G401 (cell line): ENCODE results near the gene STARD8. TPM values are rescaled to one million over a fixed set of nuclear protein-coding genes. Genes with fewer than 3 reads are reported as not detected.
"Not testable (repeated sequence)": the region's sequence is repeated elsewhere in the genome, so short reads cannot be mapped to it uniquely, and the experiment has no call there.

Experiments
- DNase-seq: peaks from one replicate; pipeline ENCODE4 v3.0.0-alpha.2; 2015; ENCODE audit warnings: low spot score
- in situ Hi-C: cut with HindIII; loops from 2 replicates; pipeline ENCODE4 v1.10.0; 2016; ENCODE audit warnings: low sequenced_read_pairs, mixed read lengths
- total RNA-seq: library from RNA; depleted of rRNA; stranded (reverse); fragments of >200 nt; shearing (Covaris generic); gene quantifications from 2 replicates; pipeline ENCODE4 v1.2.3, GENCODE V29; 2014

The STARD8 gene
- total RNA-seq, 1 experiment from 2014 or later = 0.98 TPM

DNA sequence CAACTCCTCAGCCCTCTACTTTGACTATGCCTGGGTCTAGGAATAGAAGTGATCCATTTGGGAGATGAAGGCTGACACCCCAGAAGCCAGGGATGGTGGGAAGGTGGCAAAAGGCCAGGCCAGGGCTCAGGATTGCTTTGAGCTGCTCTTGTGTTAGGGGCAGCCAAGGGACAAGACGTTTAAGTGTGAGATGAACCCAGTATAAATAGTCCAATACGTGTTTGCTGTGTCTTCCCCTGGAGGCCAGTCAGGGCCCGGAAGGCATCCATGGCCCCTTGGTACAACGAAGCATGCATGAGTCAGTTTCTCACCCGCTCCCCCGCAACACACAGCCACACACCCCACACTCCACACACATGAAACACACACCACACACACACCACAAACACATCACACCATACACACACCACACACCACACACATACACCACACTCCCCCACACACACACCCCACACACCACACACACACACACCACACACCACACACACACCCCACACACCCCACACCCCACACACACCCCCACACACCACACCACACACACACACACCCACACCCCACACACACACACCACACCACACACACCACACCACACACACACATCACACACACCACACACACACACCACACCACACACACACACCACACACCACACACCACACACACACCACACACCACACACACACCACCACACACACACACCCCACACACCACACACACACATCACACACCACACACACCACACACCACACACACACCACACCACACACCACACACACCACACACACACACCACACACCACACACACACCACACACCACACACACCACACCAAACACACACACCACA is 5.1 kb downstream of the STARD8 start:
- no peak for DNase-seq
- in situ Hi-C loops = no loop called here

DNA sequence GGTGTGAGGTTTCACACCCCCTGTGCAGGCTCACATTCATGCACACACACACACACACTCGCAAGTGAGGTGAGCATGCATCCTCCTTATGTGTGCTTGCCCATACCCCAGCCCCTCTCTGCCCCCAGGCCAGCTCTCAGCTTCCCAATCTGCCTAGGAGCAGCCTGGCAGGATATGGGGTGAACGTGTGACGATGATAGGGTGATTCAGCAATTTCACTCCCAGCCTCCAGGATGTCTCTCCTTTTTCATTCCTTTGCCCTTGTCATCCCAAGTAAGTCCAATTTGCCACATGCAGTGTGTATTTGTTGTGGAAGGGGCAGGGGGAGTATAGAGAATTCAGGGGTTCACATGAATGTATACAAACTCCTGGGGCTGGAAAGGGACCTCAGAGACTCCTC is 7.2 kb downstream of the STARD8 start:
- in situ Hi-C loops = no loop called here
- no peak for DNase-seq

DNA sequence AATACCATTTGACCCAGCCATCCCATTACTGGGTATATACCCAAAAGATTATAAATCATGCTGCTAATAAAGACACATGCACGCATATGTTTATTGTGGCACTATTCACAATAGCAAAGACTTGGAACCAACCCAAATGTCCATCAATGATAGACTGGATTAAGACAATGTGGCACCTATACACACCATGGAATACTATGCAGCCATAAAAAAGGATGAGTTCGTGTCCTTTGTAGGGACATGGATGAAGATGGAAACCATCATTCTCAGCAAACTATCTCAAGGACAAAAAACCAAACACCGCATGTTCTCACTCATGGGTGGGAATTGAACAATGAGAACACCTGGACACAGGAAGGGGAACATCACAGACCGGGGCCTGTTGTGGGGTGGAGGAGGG is 9.0 kb downstream of the STARD8 start:
- DNase-seq, in situ Hi-C loops: not testable (repeated sequence)

DNA sequence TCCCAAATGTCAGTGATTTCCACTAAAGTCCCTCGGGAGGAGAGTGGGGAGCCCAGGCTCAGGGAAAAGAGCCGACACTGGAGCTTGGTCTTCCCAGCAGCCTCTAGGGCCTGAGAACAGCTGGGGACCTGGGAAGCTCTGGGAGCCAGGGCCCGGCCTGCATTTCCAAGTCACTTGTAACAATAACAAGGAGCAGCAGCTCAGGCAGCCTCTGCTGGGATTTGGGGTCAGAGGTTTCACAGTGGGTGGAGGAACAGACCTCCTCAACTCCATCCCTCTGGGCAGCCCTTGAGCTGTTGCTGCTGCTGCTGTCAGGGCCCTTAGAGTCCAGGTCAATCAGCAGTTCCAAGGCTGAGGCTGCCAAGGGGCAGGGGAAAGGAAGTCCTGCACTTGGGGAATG is 11.1 kb downstream of the STARD8 start:
- no peak for DNase-seq
- in situ Hi-C loops = no loop called here

DNA sequence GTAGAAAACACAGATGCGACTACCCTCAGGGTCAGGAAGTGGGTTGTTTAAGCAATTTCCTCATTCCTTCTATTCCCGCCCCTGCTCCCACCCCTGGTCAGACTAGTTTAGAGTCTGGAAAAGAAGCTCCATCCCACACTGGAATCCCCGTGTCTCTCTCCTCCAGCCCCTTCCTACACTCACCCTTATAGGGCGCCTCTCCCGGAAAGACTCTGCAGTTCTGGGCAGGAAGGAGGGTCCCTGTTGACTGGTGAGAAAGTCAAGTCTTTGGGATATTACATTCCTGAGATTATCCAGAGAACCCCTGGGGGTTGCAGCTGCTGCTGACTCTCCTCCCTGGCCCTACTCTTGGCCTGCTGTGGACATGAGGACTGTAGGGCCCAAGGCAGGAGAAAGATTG is 11.9 kb downstream of the STARD8 start:
- in situ Hi-C loops = no loop called here
- no peak for DNase-seq

DNA sequence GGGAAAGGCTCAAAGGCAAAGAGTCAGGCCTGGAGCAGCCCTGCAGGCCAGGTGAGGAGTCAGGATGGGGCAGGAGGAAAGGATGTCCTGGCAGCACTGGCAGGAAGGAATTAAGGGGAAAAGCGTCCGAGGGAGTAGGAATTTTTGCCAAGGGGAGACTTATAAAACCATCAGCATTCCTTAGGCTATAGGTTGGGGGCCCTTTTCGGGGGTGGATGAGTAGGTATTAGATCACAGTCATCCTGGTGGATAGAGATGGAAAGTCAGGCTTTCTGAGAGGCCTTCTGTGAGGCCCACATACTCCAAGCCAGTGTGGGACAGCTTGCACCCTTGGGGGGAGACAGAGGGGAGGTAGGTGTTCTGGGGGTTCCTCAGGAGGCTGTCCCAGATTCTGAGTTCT is 12.3 kb downstream of the STARD8 start:
- in situ Hi-C loops = no loop called here
- no peak for DNase-seq

DNA sequence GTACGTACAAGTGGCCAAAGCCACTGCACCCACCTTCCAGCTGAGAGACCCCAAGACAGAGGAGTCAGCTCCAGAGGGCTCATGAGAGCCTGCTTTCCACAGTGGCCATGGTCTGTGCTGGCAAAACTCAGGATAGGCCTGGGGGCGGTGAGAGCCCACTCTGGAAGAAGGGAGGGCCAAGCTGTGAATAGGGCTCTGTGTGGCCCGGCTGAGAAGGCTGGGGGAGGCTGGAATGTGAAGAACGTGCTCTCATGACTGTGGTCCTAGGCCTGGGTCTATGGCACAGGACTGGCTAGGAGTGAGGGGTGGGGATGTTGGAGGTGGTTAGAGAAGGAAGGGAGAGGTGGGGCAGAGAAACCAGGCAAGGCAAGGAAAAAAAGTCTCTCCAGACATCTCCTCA is 13.3 kb downstream of the STARD8 start:
- no peak for DNase-seq
- in situ Hi-C loops = no loop called here

DNA sequence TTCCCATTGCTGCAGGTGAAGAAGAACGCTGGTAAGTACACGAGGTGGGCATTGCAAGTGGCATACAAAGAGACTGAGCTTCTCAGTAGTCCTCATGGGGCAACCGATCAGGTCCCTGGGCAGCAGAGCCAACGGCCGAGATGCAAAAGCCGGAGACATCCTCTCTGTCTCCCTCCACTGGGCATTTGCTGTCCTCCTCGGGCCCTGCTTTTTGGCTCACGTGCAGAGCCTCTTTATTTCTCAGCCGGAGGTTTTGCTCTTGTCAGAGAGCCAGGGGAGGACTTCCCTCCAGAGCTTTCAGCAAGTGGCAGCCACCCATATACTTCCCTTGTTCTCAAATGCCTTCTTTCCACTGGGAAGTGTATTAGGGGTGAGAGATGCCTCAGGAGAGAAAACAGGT is 18.0 kb downstream of the STARD8 start:
- in situ Hi-C loops = no loop called here
- no peak for DNase-seq

DNA sequence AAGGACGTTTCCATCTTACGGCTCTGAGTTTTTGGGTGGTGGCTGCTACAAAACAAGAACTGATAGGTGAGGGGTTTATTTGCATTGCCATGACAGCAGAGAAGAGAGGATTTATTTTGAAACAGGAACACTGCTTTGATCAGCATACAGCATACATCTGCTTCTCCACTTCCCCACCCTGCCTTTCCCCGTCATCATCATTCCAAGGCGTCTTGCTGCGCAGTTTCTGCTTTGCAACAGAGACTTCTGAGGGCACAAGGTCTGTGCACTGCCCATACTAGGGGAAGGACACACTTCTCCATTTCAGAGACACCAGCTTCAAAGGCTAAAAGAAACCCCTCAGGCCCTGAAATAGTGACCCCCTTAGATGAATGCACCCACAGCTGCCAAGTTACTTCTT is 19.1 kb downstream of the STARD8 start:
- in situ Hi-C loops = no loop called here
- DNase-seq = no peak

DNA sequence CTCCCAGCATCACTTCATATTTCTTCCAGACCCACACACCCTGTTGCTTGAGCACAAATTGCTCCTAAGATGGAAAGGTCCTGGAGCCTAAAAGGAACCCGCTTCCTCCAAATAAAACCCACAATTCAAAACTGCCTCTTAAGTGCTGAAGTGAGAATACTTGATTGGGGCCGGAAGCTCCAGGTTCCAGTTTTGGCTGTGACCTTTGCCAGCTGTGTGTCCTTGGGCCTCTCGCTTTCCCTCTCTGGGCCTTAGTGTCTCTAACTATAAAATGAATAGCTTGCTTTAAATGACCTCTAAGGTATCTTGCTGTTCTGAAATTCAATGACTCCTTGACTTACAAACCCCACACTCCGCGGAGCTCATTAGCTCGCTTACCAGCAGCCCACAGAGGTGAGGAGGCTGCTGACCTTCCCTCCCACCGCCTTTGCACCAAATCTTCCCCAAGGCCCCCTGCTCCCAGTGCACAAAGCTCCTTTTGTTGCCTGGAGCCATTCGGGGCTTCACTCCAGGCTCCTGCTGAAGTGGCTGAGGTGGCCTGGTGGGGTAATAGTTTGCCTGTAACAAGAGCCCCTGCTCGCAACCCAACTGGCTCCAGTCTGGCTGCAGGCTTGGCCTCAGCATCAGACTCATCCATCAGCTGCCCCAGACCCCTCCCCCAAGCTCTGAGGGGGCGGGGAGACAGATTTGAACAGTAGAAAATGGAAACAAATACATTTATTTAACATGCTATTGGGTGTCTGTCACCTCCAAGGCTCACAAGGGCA is 21.8 kb downstream of the STARD8 start:
- in situ Hi-C loops = no loop called here
- DNase-seq = no peak

DNA sequence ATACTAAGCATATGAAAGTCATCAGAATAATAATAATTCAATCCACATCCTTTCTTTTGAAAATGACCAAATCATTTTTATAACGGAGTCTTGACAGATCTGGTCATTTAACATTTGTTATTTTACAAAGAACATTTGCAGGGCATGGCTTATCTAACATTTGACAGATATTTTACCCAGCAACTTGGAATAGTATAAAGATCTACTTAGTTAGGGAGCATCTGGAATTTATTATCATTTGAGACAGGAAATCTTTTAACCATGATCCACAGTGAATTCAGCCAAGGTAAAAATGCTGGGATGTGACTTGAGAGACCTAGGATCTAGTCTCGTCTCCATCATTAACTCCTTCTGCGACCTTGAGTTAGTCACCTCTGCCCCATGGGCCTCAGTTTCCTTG is 22.4 kb downstream of the STARD8 start:
- no peak for DNase-seq
- in situ Hi-C loops = no loop called here

DNA sequence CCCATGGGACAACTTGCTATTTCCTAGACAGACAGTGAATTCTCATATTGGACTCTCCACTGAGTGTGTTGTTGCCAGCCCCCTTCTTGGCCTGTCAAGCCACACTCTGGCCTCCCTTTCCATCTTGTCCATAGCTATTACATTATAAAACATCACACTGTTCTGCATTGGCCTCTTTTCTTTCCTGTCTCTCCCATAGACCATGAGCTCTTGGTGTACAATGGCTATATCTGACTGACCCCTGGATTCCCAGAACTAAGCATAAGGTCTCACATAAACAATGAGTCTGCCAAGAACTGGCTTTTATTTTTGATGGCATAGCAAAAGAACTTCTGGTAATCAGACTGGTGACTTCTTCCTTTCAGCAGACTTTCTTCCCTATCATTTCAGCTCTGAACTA is 23.8 kb downstream of the STARD8 start:
- no peak for DNase-seq

DNA sequence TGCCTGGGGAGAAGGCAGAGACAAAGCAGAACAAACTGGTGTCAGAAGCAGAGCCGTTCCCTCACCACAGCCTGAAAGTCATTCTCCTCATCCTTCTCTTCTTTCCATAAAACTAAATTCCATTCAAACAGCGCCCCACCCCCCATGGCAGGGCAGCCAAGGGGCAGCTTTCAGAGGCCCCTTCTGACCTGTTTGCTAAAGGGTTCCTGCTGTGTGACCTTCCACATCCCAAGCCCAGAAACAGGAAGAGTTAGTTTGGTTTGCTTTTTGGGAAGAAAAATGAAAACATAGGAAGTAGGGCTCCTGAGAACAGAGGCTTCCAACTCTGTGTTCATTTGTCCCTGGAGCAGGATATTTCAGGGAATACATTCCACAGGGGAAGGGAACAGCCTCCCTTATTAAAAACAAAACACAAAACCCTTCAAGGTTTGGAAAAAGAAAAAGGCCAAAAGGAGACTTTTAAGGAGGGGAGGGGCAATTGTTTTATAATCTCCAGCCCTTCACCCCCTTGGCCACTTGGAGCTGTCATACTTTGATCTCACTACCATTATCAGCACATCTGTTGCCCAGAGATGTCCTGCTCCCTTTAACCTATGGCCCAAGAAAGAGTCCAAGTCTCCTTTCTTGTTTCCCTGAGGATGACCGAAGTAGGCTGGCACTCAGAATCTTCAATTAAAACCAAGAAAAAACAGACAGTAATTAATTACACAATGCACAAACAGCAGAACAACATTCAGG is 25.3 kb downstream of the STARD8 start:
- in situ Hi-C loops = no loop called here
- no peak for DNase-seq

More for the DNA sequence above, 23.8 kb downstream of the STARD8 start:
- in situ Hi-C loops = no loop called here

DNA sequence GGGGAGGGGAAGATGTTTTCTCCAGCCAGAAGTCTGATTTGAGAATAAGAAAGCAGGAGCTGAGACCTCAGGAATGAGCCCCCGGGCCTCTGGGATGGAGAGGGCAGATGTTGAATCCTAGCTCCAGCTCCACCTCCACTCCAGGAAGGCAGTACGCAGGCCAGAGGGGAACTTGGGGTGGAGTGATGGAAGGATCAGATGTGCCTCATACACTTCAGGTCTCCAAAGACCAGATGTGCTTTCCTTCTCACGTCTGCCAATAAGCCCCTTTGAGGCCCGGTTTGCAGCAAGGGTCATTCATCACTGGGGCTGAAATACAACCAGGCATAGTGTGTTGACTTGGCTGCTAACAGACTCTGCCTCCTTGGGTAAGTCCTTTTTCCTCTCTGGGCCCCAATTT is 28.1 kb downstream of the STARD8 start:
- in situ Hi-C loops = no loop called here
- no peak for DNase-seq

DNA sequence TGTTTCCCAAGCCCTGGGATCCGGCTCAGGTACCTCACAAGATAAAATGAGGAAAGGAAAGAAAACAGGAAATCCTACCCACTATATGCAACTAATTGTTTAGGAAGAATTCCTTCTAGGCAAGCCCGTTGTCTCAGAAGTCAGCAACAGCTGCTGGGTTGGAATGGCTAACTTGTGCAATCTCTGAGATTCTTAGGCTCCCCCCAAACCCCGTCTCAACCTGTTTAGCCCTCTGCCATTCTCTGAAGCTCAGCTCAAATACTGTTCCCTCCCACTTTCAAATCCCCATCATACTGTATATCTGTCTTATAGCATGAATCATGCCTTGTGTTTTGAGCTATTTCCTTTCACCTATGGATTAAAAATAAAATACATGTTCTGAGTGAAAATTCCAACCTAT is 28.9 kb downstream of the STARD8 start:
- in situ Hi-C loops = no loop called here
- no peak for DNase-seq

DNA sequence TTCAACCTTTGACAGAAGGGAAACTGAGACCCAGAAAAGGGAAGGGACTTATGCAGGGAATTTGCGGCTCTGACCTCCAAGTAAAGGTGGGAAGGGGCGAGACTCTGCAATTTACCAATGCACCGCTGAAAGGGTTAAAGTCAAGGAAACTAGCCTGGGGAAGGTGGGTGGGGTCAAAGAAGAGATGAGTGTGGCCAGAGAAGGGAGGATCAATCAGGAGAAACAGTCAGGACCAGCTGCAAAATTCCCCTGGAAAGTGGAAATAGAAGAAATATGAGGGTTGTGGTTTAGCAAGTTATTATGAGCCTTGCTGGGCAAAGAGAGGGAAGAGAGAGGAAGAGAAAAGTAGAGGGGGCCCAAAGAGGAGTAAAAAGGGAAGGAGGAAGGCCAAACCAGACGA is 30.5 kb downstream of the STARD8 start:
- in situ Hi-C loops = no loop called here

DNA sequence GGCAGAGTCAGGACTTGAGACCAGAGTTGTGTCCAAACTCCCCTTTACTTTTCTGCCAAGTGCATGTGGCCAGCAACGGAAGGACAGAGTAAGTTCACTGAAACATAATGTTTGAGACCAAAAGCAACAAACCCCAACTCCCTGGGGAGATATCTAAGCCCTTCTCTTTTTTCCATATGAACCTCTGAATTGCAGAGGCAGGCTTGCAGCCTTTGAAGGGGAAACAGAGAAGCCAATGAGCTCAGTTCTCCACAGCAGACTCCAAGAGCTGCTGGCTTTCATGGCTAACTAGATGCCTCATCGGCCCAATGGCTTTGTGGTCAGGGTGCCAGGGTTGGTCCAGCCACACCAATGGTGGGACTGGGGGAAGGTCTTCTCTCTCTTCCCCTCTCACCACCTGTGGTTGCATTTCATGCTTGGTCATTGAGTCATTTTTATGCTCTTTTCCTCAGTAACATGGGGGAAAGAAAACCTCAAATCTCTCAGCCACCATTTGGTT is 34.0 kb downstream of the STARD8 start:
- in situ Hi-C loops = no loop called here
- no peak for DNase-seq

More for the DNA sequence above, 30.5 kb downstream of the STARD8 start:
- DNase-seq = no peak

DNA sequence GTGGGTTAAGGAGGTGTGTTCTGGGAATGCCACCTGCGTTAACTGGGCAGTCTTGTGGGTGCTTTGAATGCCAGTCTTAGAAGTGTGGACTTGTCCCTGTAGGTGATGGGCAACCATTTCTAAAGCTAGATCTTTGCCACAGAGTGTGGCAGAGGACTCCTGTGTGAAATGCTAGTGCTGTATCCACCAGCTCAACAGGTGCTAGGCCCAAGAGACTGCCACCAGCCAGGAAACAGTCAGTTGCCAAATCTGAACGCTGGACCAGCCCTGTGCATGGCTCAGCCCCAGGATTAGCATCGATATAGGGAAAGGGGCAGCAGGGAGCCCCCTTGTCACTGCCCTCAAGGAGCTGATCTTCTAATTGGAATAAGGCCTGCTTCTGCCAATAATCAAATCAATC is 35.3 kb downstream of the STARD8 start:
- in situ Hi-C loops = no loop called here
- DNase-seq = no peak

DNA sequence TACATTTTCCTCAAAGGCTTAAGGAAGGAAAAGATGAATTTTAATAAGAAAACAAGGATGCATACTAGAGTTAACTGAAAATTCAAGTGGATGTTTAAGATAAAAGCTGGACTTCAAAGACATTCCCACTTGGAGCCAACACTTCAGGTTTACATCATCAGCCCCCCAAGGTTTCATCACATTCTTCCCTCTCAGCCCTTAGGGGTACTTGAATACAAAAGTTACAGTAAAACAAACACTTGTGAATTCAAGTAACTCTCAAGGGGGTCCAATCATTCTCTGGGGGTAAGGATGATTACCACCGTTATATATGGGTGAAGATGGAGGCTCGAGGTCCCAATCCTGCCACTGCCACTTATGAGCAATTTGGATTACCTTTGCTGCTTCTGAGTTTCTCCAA is 36.1 kb downstream of the STARD8 start:
- in situ Hi-C loops = no loop called here
- DNase-seq = no peak
